GM18517 (cell line): ENCODE results near the gene CA10.

Source experiments
- ATAC-seq: cut with Tn5 transposase; IDR thresholded peaks from one replicate; pipeline ENCODE4 v1.9.1; 2021; ENCODE audit warnings: mild to moderate bottlenecking, moderate library complexity; ENCODE audit not compliant: unreplicated experiment

CA10 gene

DNA sequence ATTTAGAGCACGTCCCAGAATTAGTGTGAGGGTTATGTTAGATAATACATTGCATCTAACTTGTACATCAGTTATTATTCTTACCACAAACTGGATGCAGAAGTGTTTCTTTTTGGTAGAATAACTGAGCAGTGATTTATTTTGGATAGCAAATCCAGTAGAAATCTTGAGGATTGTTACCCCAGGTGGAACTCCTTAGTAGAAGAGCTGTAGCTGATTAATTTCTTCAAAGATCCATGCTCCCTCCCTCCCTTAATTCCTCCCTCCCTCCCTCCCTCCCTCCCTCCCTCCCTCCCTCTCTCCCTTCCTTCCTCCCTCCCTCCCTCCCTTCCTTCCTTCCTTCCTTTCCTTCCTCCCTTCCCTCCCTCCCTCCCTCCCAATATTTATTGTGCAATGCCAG, 337.7 kb downstream of the CA10 start:
- ATAC-seq, result no peak

DNA sequence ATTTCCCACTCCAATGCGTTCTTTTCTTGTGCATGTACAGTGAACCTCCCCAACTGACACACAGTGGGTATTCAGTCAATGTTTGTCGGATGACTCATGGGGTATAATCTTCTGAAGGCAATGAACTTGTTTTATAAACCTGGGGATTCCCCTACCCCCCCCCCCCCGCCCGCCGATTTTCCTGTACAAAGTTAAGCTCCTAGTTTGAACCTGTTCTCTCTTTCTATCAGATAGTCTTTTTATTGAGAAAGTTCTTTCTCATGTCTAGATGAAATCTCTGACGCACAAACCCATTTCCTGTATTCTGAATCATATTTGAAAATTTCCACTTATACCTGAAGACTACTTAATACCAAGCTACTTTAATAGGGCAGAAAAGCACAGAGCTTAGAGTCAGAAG, 338.3 kb downstream of the CA10 start:
- ATAC-seq, result no peak

DNA sequence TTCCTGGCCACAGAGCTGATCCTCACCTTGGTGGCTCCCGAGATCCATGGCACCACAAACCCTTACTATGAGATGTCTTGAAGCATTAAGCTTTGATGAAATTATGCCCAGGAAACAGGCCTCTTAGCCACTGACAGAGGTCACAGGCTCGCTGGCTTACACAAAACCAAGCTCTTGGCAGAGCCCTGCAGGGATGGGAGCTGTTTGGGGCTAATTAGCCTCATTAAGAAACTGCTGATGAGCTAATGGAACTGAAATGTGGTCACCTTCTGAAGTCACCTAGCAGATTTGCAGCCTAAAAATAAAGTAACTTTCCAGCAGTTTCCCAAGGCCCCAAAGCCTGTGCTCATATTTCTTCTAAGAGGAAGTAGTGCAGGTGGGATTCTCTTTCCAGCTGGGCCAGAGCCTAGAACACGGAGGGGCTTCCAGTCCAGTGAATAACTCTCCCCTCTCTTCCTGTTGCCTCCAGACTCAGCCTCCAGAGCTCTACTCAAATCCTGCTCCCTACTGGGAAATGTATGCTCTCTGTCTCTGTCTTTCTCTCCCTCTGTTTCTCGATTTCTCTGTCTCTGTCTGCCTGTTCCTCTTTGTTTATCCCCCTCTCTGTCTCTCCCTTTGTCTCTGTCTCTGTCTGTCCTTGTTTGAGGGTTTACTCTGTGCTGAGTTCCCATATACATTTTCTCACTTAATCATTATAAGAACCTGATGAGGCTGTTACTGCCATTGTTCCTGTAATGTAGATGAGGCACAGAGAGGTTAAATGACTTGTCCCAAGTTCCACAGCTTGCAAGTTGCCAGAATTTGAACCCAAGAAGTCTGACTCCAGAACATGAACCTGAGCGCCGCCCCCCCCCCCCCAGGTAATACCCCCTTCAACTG, 338.9 kb downstream of the CA10 start:
- ATAC-seq, result no peak

DNA sequence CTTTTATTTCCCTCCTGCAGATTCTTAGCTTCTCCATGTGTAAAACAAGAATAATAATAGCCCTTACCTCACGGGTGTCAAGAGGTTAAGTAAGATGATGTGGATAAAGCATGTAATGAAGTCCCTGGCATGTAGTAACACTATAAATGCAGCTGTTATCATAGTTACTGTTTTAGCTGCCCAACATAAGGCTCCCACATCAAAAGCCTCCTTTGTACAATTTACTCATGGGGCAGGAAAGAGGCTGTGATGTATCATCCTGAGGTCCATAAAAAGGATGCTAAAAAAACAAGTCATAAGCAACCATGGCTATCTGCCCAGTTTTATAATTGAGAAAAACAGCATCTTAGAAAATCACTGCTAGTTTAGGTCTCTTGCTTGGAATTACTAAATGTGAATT, 339.7 kb downstream of the CA10 start:
- ATAC-seq, result no peak

DNA sequence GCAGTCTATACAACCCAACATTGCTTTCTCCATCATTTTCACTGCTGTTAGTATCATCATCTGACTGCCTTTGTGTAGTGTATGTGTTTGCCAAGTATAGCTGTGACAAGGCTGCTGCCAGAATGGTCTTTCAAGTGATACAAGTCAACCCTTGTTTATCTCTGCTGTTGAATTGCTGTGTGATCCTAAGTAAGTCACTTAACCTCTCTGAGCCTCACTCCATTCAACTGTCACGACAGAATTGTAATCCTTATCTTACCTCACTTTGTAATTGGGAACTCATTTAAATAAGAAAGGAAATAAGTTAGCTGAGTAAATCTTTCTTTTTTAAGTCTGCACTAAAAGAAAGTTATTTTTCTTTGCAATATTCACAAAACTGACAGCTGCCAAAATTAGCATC, 340.6 kb downstream of the CA10 start:
- ATAC-seq, result no peak

DNA sequence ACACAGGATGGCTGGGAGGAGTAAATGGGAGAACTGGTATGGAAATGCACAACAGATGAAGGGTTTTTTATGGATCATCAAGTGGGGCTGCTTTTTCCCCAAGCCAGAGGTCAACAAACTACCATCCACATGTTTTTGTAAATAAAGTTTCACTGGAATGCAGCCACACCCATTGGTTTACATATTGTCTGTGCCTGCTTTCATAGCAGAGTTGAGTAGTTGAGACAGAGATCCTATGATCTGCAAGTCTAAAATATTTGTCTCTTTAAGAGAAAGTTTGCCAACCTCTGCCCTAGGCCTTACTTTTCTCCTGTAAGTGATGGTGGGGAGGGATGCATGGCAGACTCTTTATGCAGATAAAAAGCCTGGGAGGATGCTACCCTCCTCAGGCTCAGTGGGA, 341.4 kb downstream of the CA10 start:
- ATAC-seq, result no peak

DNA sequence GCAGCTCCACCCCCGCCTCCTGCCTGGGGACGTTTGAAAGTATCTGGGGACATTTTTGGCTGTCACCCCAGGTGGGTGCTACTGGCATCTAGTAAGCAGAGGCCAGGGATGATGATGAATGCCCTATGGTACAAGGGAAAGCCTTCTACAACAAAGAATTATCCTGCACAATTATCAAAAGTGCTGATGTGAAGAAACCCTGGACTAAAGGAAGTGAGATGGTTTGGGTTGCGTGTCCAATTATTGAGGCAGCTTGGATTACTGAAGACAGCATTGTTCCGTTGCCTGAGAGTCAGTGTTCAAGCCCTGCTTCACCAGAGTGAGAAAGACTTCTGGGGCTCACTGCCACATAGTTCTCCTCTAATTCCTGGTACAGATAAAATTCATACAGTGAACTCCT, 343.4 kb downstream of the CA10 start:
- ATAC-seq, result no peak

DNA sequence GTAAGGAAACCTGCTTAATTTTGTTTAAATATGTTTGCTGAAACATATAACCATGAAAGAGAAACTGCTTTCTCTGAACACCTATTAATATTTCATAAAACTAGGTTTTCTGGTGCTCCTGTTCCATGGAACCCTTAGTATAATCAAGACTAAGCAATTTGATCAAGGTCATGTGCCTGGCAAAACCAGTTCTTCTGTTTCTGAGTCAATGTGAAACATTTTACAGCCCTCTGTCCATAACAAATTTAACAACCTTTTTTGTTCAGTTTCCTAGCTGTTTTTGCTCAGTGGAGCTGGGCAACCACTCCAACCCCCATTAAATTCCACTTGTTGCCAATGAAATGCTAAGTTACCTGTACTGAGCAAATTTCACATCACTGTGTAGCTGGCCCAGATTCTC, 344.0 kb downstream of the CA10 start:
- no peak for ATAC-seq

DNA sequence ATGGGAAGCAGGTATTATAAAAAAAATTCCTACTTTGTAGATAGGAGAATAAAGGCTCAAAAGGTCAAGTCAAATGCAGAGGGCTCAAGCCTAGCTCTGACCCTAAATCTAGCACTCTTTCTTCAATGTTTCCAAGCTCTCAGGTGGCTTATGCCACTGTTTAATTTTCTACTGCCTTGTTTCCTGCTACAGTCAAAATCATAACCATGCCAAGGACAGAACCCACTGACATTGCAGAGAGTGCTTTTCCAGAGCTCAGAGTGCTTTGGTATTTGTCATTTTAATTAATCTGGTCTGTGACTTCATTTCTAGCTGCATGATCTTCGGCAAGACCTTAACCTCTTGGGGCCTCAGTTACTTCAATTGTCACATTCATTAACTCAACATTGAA, 344.7 kb downstream of the CA10 start:
- ATAC-seq, result no peak

DNA sequence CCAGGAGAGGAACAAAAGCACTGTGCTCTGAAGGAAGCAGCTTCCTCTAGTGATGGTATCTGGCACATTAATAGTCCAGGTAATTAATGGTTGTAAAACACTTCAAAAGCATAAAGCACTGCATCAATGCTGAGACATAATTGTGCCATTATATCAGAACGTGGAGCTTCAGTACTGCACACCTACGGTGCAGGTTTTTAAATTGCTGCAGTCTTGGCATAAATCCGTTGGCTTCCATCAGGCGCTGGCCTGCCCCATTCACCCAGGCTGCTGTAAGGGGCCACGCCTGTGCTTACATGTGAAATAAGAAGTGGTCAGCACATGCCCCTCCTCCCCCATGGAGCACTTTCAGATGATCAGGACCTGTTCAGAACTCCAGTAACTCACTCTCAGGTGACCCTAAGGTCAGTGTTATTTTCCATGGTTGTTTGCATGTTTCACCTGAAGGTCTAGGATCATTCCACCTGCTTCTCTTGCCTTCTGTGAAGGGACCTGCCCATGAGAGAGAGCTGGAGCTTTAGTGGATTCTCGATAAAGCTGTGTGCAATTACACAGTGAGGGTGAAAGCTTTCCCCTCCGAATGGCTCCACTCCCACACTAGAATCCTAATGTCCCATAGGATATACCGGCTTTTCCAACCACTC, 345.3 kb downstream of the CA10 start:
- ATAC-seq, result no peak

DNA sequence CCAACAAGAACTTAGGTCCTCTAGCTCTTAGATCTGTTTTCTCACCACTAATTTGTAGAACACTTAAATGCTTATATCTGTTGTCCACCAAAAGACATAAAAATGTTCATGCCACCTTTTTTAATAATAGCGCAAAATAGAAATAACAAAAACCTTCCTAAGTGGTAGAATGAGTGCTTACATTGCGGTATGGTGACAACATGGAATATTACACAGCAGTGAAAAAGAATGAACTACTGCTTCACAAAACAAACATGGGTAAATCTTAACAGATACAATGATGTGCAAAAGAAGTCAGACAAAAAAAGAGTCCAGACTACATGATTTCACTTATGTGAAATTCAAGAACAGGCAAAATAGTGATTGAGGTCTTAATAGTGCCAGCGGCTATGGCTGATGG, 351.1 kb downstream of the CA10 start:
- ATAC-seq, result no peak

DNA sequence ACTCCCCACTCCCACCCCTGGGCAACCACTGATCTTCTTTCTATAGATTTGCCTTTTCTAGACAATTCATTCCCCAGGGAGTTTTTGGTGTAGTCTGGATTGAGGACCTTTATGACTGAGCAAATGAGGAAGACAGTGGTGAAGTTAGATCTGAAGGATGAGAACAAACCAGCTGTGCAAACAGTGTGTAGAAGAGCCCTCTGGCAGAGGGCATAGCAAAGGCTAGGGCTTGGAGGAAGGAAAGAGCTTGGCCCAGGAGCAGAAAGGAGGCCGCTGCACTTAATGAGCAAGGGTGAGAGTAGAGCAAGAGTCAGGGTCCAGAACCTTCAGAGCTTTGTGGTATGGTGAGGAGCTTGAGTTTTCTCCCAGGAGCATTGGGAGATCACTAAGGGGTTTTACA, 352.7 kb downstream of the CA10 start:
- no peak for ATAC-seq

DNA sequence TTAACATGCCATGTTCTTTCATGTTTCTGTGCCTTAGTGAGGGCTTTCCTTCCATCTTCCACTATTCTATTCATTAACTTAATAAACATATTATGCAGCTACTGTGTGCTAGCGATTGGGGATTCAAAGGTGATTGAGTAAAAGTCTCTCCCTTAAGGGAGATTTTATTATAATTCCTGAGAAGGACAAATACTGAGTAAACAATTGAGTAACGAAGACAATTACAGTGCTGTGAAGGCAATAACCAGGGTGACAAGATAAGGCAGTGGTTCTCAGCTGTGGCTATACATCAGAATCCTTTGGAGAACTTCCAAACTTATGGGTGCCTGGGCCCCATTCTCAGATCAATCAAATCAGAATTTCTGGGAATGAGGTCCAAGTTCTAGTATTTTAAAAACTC, 353.3 kb downstream of the CA10 start:
- ATAC-seq, result no peak

DNA sequence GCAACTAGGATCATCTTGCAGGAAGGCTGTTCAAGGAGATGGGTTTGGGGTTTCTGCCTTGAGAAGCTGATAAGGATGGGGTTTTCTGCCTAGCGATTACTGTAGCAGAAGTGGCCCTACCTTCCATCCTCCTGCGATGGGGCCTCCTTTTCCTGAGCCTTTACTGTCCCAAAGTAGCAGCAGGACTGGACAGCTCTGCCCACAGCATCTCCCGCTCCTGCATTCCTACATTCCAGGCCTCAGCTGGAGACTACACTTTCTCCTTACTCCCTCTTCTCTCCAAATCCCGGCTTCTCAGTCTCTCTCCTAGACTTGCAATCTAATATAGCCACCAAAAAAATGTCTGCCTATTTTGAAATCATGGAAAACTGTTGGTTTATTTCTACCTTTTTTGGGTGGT, 355.4 kb downstream of the CA10 start:
- ATAC-seq, result no peak

DNA sequence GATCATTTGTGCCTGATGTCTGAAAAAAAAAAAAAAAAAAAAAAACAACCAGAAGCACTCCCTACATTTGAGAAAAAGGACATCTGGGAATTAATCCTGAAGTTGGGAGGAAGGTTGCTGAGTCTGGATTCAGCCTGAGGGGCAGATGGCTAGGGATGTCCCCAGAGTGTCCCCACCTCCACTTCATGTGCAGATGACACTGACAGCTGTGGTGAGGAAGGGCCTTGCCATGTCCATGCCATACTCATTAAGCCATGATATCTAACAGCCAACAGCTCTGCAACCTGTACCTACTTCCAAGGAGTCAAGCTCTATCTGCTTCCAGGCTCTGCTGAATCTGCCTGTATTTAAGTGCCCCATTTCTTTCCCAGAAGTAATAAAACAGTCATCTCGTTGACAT, 356.0 kb downstream of the CA10 start:
- ATAC-seq, result no peak

DNA sequence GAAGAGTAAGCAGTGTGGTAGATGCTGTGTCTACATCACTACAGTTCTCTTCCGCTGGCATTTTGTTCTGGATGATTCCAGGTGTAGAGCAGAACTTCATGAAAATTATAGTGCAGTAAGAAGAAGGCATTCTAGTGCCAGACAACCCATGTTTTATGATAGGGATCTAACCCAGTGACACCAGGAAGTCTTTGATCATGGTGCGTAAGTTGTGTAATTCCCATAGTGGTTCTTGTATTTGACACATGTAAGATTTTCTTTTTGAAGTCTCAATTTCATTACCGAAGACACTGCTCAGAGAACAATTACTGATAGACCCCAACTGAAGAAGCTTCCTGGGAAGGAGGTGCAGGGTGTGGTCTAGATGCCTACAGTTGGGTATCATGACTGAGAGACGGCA, 356.9 kb downstream of the CA10 start:
- ATAC-seq, result no peak

DNA sequence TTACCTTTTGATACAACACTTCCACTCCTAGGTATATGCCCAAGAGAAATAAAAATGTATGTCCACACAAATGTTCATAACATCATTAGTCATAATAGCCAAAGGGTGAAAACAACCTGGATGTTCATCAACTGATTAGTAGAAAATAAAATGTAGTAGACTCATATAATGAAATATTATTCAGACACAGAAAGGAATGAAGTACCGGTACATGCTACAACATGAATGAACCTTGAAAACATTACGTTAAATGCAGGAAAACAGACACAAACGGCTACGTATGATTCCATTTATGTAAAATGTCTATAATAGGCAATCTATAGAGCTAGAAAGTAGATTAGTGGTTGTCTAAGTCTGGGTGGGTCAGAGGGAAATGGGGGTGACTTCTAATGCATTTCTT, 358.5 kb downstream of the CA10 start:
- no peak for ATAC-seq

DNA sequence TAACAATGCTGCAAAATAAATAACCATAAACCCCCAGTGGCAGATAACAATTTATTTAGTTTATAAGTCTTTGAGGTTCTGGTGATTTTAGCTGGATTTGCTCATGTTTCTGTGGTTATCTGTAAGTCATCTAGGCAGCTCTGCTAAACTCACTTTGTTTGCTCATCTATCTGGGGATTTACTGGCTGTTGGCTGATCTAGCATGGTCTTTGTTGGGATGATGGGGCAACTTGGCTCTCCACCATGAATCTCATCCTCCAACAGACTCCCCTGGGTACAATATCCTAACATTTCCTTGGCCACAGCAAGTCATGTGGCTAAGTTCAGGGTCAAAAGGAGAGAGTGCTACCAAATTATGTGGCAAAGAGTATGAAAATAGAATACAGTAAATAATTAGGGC, 359.3 kb downstream of the CA10 start:
- ATAC-seq, result no peak

DNA sequence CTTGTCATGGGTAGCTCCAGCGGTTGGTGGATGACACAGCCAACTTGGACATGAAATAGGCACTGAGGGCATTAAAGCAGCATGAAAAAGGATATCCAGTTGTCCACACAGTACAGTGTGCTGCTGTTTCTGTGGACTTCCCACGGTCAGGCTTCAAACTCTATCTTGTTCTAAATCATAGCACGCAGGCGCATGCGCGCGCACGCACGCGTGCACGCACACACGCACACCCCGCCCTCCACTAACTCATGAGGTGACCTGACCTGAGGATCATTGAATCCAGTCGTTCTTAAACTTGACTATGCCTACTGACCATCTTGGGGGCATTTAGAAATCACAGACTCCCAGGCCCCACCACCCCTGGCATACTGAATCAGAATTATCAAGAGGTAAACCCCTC, 361.4 kb downstream of the CA10 start:
- no peak for ATAC-seq

DNA sequence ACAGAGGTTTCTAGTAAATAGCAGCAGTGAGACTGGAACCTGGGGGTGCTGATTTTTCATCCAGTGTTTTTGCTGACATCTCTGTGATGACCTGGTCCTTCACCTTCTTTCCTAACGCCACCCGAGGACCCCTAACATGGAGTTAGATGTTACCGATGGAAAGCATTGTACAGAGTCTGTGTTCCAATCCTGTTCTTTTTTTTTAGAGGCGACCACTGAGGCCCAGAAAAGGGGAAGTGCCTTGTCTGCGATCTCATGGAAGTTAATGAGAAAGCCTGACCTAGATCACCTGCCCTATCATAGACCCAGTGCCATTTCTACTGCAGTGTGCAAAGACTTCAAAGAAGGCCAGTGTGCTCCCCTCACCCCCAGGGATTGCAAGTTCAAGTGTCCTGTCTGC, 362.5 kb downstream of the CA10 start:
- ATAC-seq, result no peak

DNA sequence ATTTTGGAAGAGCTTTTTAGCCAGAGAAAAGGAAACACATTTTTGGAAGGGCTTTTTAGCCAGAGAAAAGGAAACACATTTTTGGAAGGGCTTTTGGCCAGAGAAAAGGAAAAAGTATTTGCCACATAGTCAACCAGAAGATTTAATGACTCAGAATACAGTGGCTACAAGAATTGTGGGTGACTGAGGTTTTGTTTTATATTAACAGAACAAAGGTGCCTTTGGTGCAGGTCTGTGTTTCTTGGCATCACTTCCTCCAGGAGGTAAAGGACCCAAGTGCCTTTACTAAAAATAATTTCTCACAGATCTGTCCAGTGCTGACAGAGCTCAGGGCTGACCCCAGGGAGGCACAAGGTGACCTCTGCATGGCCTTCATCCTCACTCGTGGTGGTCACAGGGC, 363.1 kb downstream of the CA10 start:
- no peak for ATAC-seq

DNA sequence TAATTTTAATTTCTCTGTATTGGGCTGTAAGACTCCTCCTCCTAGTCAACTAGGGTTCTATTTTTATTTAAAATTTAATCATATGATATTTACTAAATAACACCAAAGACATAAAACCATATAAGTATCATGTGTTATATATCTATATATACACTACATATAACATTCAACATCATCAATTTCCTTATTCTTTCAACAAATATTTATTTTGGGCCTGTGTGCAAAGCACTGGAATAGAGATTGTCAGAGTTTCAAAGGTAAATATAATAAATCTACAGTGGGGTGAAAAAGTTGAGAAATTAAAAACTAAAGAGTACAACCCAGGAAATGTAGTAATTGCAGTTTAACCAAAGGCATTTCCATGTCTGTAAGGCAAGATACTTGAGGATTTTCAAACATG, 364.0 kb downstream of the CA10 start:
- no peak for ATAC-seq

DNA sequence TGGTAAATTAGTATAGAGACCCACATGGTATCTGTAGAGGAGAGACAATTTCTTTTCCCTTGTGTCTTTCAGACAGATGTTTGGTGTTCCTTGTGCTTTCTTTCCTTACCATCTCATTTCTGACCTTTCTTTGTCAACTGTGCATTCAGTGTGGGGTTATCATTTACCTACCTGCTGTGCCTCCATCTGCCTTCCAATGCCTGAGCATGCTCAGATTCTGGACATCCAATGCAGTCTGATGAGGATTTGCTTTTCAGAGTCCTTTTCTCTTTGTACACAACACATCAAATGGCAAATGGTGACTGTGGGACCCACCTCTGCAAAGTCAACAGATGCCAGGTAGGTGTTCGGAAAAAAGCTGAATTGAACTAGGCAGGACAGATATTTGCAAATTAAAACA, 364.8 kb downstream of the CA10 start:
- no peak for ATAC-seq
